Measurements from ENCODE around the gene SLIT3.

SLIT3 gene

GRCh38 chr5:169300468-169301385, at the start of gene SLIT3:
TSS of gene SLIT3 (minus strand) at chr5:169301139. CDS start at chr5:169300709, 430 bp downstream.
- Histone ChIP-seq H3K4me3 (ENCODE audit: low read length in 2 of 2) (peak within 1 kb of the TSS; percentile 67 to 87), H3K9me3 (ENCODE audit: control insufficient read depth in 2 of 2, low read length in 2 of 2) (no peaks in the 10 kb centered on the region), H3K36me3 (ENCODE audit: control insufficient read depth in 2 of 2, insufficient read depth in 2 of 2, low read length in 2 of 2) (no peaks in the 10 kb centered on the region), H3K27ac (ENCODE audit: low read length) (peak within 1 kb of the TSS; percentile 62), H3K4me1 (ENCODE audit: control insufficient read depth, insufficient read depth, low read length) (peaks cover 58% of the 10 kb centered on the region), H3K27me3 (ENCODE audit: control insufficient read depth in 1 of 2, insufficient read depth in 2 of 2, low read length in 2 of 2) (no peaks in the 10 kb centered on the region), H3K9ac (ENCODE audit: low read length in 2 of 2) (peak within 1 kb of the TSS; percentile 64 to 76)

DNA sequence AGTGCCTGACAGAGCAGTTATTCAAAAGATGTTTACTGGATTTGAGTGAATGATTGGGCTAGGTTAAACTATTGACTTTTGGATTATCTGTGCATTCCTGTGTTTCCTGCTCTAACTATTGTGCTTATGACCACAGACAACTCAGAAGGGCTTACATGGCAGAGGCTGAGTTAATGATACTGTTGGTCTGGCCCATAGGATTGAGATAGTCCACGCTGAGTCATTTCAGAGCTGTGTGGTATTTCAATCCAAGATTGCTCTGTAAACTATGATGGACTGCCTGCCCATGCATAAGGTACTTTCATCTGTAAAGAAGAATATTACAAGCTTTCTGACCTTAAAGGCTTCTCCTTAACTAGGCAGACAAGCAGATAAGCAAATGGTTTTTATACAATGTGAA, 49.1 kb upstream of the SLIT3 start:
- Histone ChIP-seq H3K9ac (ENCODE audit: low read length in 2 of 2) (no peak overlapping the region), H3K4me1 (ENCODE audit: control insufficient read depth, insufficient read depth, low read length) (peaks cover 7% of the 10 kb centered on the region), H3K36me3 (ENCODE audit: control insufficient read depth in 2 of 2, insufficient read depth in 2 of 2, low read length in 2 of 2) (no peaks in the 10 kb centered on the region), H3K27me3 (ENCODE audit: control insufficient read depth in 1 of 2, insufficient read depth in 2 of 2, low read length in 2 of 2) (no peaks in the 10 kb centered on the region), H3K27ac (ENCODE audit: low read length) (no peak overlapping the region), H3K9me3 (ENCODE audit: control insufficient read depth in 2 of 2, low read length in 2 of 2) (no peaks in the 10 kb centered on the region), H3K4me3 (ENCODE audit: low read length in 2 of 2) (no peak overlapping the region)

DNA sequence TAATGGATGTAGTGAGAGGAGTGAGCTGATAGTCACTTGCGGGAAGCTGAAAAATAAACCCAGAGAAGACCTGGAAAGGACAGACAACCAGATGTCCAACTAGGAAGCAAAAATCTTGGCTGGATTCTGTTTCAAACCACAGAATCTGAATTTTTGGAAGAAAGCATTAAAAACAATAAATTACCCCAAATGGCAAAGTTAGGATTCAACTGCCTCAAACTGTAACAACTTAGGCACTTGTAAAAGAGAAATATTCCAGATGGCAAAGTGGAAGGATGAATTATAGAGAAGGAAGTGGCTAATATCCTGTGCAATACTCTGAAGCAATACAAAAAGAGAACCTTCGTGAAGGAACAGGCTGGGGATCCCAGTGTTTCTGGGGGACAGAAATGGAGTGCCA, 46.8 kb upstream of the SLIT3 start:
- Histone ChIP-seq H3K27me3 (ENCODE audit: control insufficient read depth in 1 of 2, insufficient read depth in 2 of 2, low read length in 2 of 2) (no peaks in the 10 kb centered on the region), H3K27ac (ENCODE audit: low read length) (no peak overlapping the region), H3K9ac (ENCODE audit: low read length in 2 of 2) (no peak overlapping the region), H3K9me3 (ENCODE audit: control insufficient read depth in 2 of 2, low read length in 2 of 2) (no peaks in the 10 kb centered on the region), H3K36me3 (ENCODE audit: control insufficient read depth in 2 of 2, insufficient read depth in 2 of 2, low read length in 2 of 2) (no peaks in the 10 kb centered on the region), H3K4me3 (ENCODE audit: low read length in 2 of 2) (no peak overlapping the region), H3K4me1 (ENCODE audit: control insufficient read depth, insufficient read depth, low read length) (peaks cover 7% of the 10 kb centered on the region)

- Histone ChIP-seq H3K4me1 (ENCODE audit: control insufficient read depth, insufficient read depth, low read length) (no peaks in the 10 kb centered on the region), H3K27ac (ENCODE audit: low read length) (no peak overlapping the region), H3K27me3 (ENCODE audit: control insufficient read depth in 1 of 2, insufficient read depth in 2 of 2, low read length in 2 of 2) (no peaks in the 10 kb centered on the region)
Observed at GRCh38 chr5:169344629-169345028, 43.7 kb upstream of the SLIT3 start.

GRCh38 chr5:169343766-169344165, 42.8 kb upstream of the SLIT3 start:
- no peaks in the 10 kb centered on the region for H3K27me3 ChIP-seq (ENCODE audit: control insufficient read depth in 1 of 2, insufficient read depth in 2 of 2, low read length in 2 of 2)
- no peaks in the 10 kb centered on the region for H3K9me3 ChIP-seq (ENCODE audit: control insufficient read depth in 2 of 2, low read length in 2 of 2)
- no peaks in the 10 kb centered on the region for H3K36me3 ChIP-seq (ENCODE audit: control insufficient read depth in 2 of 2, insufficient read depth in 2 of 2, low read length in 2 of 2)
- no peak overlapping the region for H3K9ac ChIP-seq (ENCODE audit: low read length in 2 of 2)
- H3K4me1 ChIP-seq (ENCODE audit: control insufficient read depth, insufficient read depth, low read length), result no peaks in the 10 kb centered on the region
- no peak overlapping the region for H3K4me3 ChIP-seq (ENCODE audit: low read length in 2 of 2)
- no peak overlapping the region for H3K27ac ChIP-seq (ENCODE audit: low read length)

More at GRCh38 chr5:169344629-169345028, 43.7 kb upstream of the SLIT3 start:
- H3K36me3 ChIP-seq (ENCODE audit: control insufficient read depth in 2 of 2, insufficient read depth in 2 of 2, low read length in 2 of 2), result no peaks in the 10 kb centered on the region
- no peaks in the 10 kb centered on the region for H3K9me3 ChIP-seq (ENCODE audit: control insufficient read depth in 2 of 2, low read length in 2 of 2)
- no peak overlapping the region for H3K9ac ChIP-seq (ENCODE audit: low read length in 2 of 2)
- H3K4me3 ChIP-seq (ENCODE audit: low read length in 2 of 2), result no peak overlapping the region

DNA sequence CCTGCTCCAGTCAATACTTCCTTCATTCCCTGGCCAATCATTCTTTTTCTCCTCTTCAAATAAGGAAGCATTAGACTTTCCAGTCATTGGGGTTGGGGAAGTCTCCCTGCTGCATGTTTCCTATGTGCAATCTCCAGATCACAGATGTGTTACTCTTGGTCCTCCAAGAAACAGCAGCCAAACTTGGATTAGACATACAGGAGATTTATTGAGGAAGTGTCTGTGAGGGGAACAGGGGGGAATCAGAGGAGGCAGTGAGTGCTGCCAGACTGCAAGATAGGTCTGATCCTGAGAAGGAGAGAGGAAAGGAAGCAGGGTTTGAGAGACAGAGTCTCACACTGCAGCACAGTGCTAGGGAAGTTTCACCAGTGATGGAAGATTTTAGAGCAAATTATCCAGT, 40.6 kb upstream of the SLIT3 start:
- Histone ChIP-seq H3K9me3 (ENCODE audit: control insufficient read depth in 2 of 2, low read length in 2 of 2) (no peaks in the 10 kb centered on the region), H3K36me3 (ENCODE audit: control insufficient read depth in 2 of 2, insufficient read depth in 2 of 2, low read length in 2 of 2) (no peaks in the 10 kb centered on the region), H3K4me3 (ENCODE audit: low read length in 2 of 2) (no peak overlapping the region), H3K9ac (ENCODE audit: low read length in 2 of 2) (no peak overlapping the region), H3K4me1 (ENCODE audit: control insufficient read depth, insufficient read depth, low read length) (no peaks in the 10 kb centered on the region), H3K27me3 (ENCODE audit: control insufficient read depth in 1 of 2, insufficient read depth in 2 of 2, low read length in 2 of 2) (no peaks in the 10 kb centered on the region), H3K27ac (ENCODE audit: low read length) (no peak overlapping the region)

DNA sequence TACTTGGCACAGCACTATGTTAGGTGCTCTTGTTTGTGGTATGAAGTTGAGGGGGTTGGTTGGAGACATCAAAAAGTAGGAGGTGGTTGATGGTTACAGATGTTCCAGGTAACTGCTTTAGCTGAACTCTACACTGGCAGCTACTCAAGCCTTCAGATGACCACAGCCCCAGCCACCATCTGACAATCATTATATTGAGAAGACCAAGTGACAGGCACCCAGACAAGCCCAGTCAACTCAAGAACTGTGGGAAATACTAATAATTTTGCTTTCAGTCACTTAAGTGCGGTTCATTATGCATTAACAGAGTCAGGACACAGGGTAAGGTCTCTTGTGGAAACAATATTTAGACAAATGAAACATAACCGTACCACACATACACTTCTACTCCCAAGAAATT, 38.9 kb upstream of the SLIT3 start:
- no peak overlapping the region for H3K4me3 ChIP-seq (ENCODE audit: low read length in 2 of 2)
- no peak overlapping the region for H3K9ac ChIP-seq (ENCODE audit: low read length in 2 of 2)
- no peaks in the 10 kb centered on the region for H3K9me3 ChIP-seq (ENCODE audit: control insufficient read depth in 2 of 2, low read length in 2 of 2)
- H3K36me3 ChIP-seq (ENCODE audit: control insufficient read depth in 2 of 2, insufficient read depth in 2 of 2, low read length in 2 of 2), result no peaks in the 10 kb centered on the region
- H3K4me1 ChIP-seq (ENCODE audit: control insufficient read depth, insufficient read depth, low read length), result no peaks in the 10 kb centered on the region
- H3K27me3 ChIP-seq (ENCODE audit: control insufficient read depth in 1 of 2, insufficient read depth in 2 of 2, low read length in 2 of 2), result no peaks in the 10 kb centered on the region
- H3K27ac ChIP-seq (ENCODE audit: low read length), result no peak overlapping the region

DNA sequence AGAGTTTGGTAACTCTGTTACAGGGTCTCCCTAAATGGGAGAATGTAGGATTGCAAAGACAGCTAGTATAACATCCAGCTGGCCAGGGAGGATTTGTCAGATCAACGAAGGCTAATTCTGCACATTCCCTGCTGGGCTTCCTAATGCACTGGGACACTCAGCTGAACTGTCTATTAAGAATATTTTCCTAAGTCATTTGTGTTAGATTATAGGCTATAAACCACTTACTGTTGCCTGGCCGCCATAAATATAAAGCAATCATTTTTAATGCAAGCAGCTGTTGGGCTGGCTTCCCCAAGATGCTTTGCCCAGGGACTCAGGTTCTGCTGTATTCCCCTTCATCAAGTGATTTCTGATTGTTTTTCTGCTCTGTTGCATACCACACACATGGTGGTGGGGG, 35.3 kb upstream of the SLIT3 start:
- H3K4me1 ChIP-seq (ENCODE audit: control insufficient read depth, insufficient read depth, low read length), result no peaks in the 10 kb centered on the region
- H3K27me3 ChIP-seq (ENCODE audit: control insufficient read depth in 1 of 2, insufficient read depth in 2 of 2, low read length in 2 of 2), result no peaks in the 10 kb centered on the region
- H3K9ac ChIP-seq (ENCODE audit: low read length in 2 of 2), result no peak overlapping the region
- H3K4me3 ChIP-seq (ENCODE audit: low read length in 2 of 2), result no peak overlapping the region
- no peaks in the 10 kb centered on the region for H3K9me3 ChIP-seq (ENCODE audit: control insufficient read depth in 2 of 2, low read length in 2 of 2)
- H3K27ac ChIP-seq (ENCODE audit: low read length), result no peak overlapping the region
- H3K36me3 ChIP-seq (ENCODE audit: control insufficient read depth in 2 of 2, insufficient read depth in 2 of 2, low read length in 2 of 2), result no peaks in the 10 kb centered on the region

DNA sequence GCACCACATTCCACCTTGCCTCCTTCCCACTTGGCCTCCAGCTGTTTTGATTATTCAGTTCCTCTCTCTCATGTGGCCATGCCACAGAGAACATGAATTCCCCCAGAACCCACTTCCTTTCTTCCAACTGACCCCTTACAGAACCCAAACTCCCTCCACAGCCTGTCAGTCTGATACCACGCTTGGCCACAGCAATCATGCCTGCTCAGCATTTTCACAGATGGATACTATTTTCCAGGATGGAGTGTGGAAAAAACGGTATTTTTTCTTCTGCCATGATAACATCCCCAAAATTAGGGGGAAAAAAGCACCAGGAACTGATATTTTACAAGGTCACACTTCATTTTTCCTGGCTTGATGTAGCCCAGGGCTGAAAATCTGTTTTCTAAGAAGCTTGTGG, 34.9 kb upstream of the SLIT3 start:
- no peak overlapping the region for H3K9ac ChIP-seq (ENCODE audit: low read length in 2 of 2)
- H3K9me3 ChIP-seq (ENCODE audit: control insufficient read depth in 2 of 2, low read length in 2 of 2), result no peaks in the 10 kb centered on the region
- no peak overlapping the region for H3K4me3 ChIP-seq (ENCODE audit: low read length in 2 of 2)
- H3K27me3 ChIP-seq (ENCODE audit: control insufficient read depth in 1 of 2, insufficient read depth in 2 of 2, low read length in 2 of 2), result no peaks in the 10 kb centered on the region
- H3K4me1 ChIP-seq (ENCODE audit: control insufficient read depth, insufficient read depth, low read length), result no peaks in the 10 kb centered on the region
- no peaks in the 10 kb centered on the region for H3K36me3 ChIP-seq (ENCODE audit: control insufficient read depth in 2 of 2, insufficient read depth in 2 of 2, low read length in 2 of 2)
- H3K27ac ChIP-seq (ENCODE audit: low read length), result no peak overlapping the region

DNA sequence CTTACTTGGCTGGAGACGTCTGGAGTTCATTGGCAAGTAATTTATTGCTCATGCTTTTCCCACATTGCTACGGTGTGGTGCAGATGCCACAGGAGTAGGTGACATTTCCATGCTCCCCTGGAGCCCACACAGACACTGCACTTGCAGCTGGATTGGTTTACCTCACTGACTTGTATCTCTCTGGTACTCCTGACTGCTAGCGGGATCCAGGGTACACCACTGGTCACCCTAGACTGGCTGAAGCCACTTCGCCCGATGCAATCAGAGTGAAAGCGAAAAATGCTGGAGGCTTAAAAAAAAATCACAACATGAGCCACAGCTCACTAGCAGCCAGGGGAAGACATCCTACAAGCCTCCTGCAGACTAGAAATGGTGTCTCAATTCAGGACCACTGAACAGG, 32.6 kb upstream of the SLIT3 start:
- no peaks in the 10 kb centered on the region for H3K9me3 ChIP-seq (ENCODE audit: control insufficient read depth in 2 of 2, low read length in 2 of 2)
- H3K27me3 ChIP-seq (ENCODE audit: control insufficient read depth in 1 of 2, insufficient read depth in 2 of 2, low read length in 2 of 2), result no peaks in the 10 kb centered on the region
- H3K4me3 ChIP-seq (ENCODE audit: low read length in 2 of 2), result no peak overlapping the region
- no peaks in the 10 kb centered on the region for H3K4me1 ChIP-seq (ENCODE audit: control insufficient read depth, insufficient read depth, low read length)
- H3K36me3 ChIP-seq (ENCODE audit: control insufficient read depth in 2 of 2, insufficient read depth in 2 of 2, low read length in 2 of 2), result no peaks in the 10 kb centered on the region
- no peak overlapping the region for H3K9ac ChIP-seq (ENCODE audit: low read length in 2 of 2)
- no peak overlapping the region for H3K27ac ChIP-seq (ENCODE audit: low read length)

DNA sequence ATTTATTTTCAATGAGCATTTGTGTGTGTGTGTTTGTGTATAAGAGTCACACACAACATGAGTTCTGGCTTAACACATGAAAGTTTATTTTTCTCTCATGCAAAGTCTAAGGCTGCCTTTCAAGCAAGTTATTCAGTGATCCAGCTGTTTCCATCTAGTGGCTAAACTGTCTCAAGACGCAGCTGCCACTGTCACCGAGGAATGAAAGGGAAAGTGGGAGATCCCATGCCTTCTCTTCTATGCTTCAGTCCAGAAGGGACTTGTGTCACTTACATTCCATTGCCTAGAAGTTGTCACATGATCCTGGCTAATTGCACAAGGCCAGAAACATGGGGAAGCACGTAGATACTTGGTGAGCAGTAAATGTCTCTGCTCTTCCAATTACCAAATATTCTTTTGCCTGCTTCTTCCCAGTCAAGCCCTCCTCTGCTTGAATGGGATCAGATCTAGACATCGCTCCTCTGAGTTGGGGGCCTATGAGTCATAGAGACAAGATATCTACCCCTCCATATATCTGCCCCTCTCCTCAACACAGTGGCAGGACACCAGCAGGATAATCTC, 30.4 kb upstream of the SLIT3 start:
- Histone ChIP-seq H3K4me3 (ENCODE audit: low read length in 2 of 2) (no peak overlapping the region), H3K27me3 (ENCODE audit: control insufficient read depth in 1 of 2, insufficient read depth in 2 of 2, low read length in 2 of 2) (no peaks in the 10 kb centered on the region), H3K9ac (ENCODE audit: low read length in 2 of 2) (no peak overlapping the region), H3K27ac (ENCODE audit: low read length) (no peak overlapping the region), H3K4me1 (ENCODE audit: control insufficient read depth, insufficient read depth, low read length) (no peaks in the 10 kb centered on the region), H3K9me3 (ENCODE audit: control insufficient read depth in 2 of 2, low read length in 2 of 2) (no peaks in the 10 kb centered on the region), H3K36me3 (ENCODE audit: control insufficient read depth in 2 of 2, insufficient read depth in 2 of 2, low read length in 2 of 2) (no peaks in the 10 kb centered on the region)

Data from stomach smooth muscle (tissue), 2 donors.